K562 (cell line): ENCODE measurements around the gene ARHGAP12. TPM values are rescaled to one million over a fixed set of nuclear protein-coding genes. Genes with fewer than 3 reads are reported as not detected.

Experiments
- CBFA2T3 ChIP-seq: fragments of 450-650 bp; IDR thresholded peaks from 2 replicates; pipeline ENCODE4 v1.6.1; 2017
- JUND ChIP-seq, 2 experiments: IDR thresholded peaks; 2 replicates in 1 of 2; 3 replicates in 1 of 2; pipeline ENCODE4 v1.6.1; 2011; ENCODE audit warnings: borderline replicate concordance in 2 of 2, low read depth in 2 of 2, low read length in 2 of 2, improper control_type of control experiment in 1 of 2, missing biosample characterization in 1 of 2, missing genetic modification characterization in 1 of 2, missing genetic modification reagents in 1 of 2
- MYC ChIP-seq, 2 experiments: fragments of 250-450 bp in 1 of 2; sonication (Bioruptor Pico) in 1 of 2; IDR thresholded peaks; 2 replicates each; pipeline versions ENCODE4 v1.5.1 to v1.6.1; 2012 to 2021; ENCODE audit warnings: low read depth in 2 of 2, borderline replicate concordance in 1 of 2, improper control_type of control experiment in 1 of 2, low read length in 1 of 2, mild to moderate bottlenecking in 1 of 2, moderate library complexity in 1 of 2
- PHB ChIP-seq: fragments of 250-450 bp; sonication (Bioruptor Pico); IDR thresholded peaks from 2 replicates; pipeline ENCODE4 v1.5.0; 2021
- PHF20 ChIP-seq: fragments of 450-650 bp; IDR thresholded peaks from 2 replicates; pipeline ENCODE4 v1.6.1; 2018; ENCODE audit not compliant: partially characterized antibody
- PRMT5 ChIP-seq: sonication (generic); formaldehyde crosslinking; IDR thresholded peaks from 2 replicates; pipeline ENCODE4 v1.5.0; 2020; ENCODE audit warnings: missing genetic modification reagents
- SMARCB1 ChIP-seq: IDR thresholded peaks from 2 replicates; pipeline ENCODE4 v1.6.1; 2011; ENCODE audit warnings: improper control_type of control experiment, low read depth; ENCODE audit not compliant: insufficient read length
- SUPT5H ChIP-seq: fragments of 450-650 bp; IDR thresholded peaks from 2 replicates; pipeline ENCODE4 v1.6.1; 2016
- YY1 ChIP-seq, 3 experiments: IDR thresholded peaks; 2 replicates each; pipeline ENCODE4 v1.6.1; 2011; ENCODE audit warnings: low read length in 2 of 3, mild to moderate bottlenecking in 2 of 3, moderate library complexity in 2 of 3, borderline replicate concordance in 1 of 3, control low read depth in 1 of 3, low read depth in 1 of 3; ENCODE audit not compliant: insufficient read depth in 3 of 3, insufficient replicate concordance in 2 of 3, control insufficient read depth in 1 of 3, insufficient read length in 1 of 3; ENCODE audit errors: extremely low read depth in 1 of 3
- ZNF263 ChIP-seq: sonication (generic); formaldehyde crosslinking; IDR thresholded peaks from 2 replicates; pipeline ENCODE4 v1.8.0; 2022; ENCODE audit warnings: mild to moderate bottlenecking, missing genetic modification reagents, borderline replicate concordance
- polyA plus RNA-seq, 8 experiments: library from polyadenylated mRNA; depleted of rRNA in 4 of 8; stranded (reverse) in 5 of 8; unstranded in 3 of 8; fragments of >200 nt; fragmentation: Nextera tagmentation in 2 of 8; fragmentation: Illumina TruSeq in 1 of 8; extraction: Ambion mirVana in 2 of 8; extraction: Trizol in 1 of 8; gene quantifications; 2 replicates each; pipeline versions ENCODE4 v1.2.1 to v1.2.3, GENCODE V29; 2011 to 2014; ENCODE audit warnings: inconsistent platforms in 1 of 8, missing spikeins in 1 of 8
- total RNA-seq, 7 experiments: library from RNA; depleted of rRNA in 6 of 7; stranded (reverse); fragments of >200 nt in 6 of 7; fragmentation: Illumina TruSeq in 2 of 7; extraction: Trizol in 2 of 7; gene quantifications; 2 replicates each; pipeline versions ENCODE4 v1.2.1 to v1.2.3, GENCODE V29; 2011 to 2021; ENCODE audit warnings: low replicate concordance in 1 of 7
- TF ChIP-seq, protein P1 (sequence below): sonication (generic); formaldehyde crosslinking; IDR thresholded peaks from 2 replicates; pipeline ENCODE4 v1.8.0; 2022; ENCODE audit warnings: mild to moderate bottlenecking, missing genetic modification reagents
- TF ChIP-seq, protein P2 (sequence below): sonication (generic); formaldehyde crosslinking; IDR thresholded peaks from 2 replicates; pipeline ENCODE4 v1.8.1; 2022; ENCODE audit warnings: missing genetic modification reagents
- TF ChIP-seq, protein P3 (sequence below): fragments of 450-650 bp; formaldehyde crosslinking; IDR thresholded peaks from 2 replicates; pipeline ENCODE4 v1.4.0; 2022; ENCODE audit warnings: missing genetic modification characterization
- TF ChIP-seq, protein P4 (sequence below): IDR thresholded peaks from 2 replicates; pipeline ENCODE4 v1.6.1; 2012; ENCODE audit warnings: low read depth, low read length, improper control_type of control experiment, borderline replicate concordance
- TF ChIP-seq, protein P5 (sequence below), 2 experiments: fragments of 450-650 bp; conservative IDR thresholded peaks; 2 replicates each; pipeline ENCODE4 v1.6.1; 2017; ENCODE audit warnings: mild to moderate bottlenecking in 2 of 2, moderate library complexity in 2 of 2
- TF ChIP-seq, protein P6 (sequence below): fragments of 450-650 bp; IDR thresholded peaks from 2 replicates; pipeline ENCODE4 v1.6.1; 2016; ENCODE audit warnings: antibody characterized with exemption
- TF ChIP-seq, protein P7 (sequence below): sonication (generic); formaldehyde crosslinking; IDR thresholded peaks from 2 replicates; pipeline ENCODE4 v1.9.0; 2022; ENCODE audit warnings: mild to moderate bottlenecking, missing genetic modification reagents

ARHGAP12 gene
- total and polyA plus RNA-seq, 9 of the 15 experiments (the other 6 are each of a cell fraction or from before 2014, with no cell fraction given) = 4.4 to 18.7 (median 10.1) TPM

DNA sequence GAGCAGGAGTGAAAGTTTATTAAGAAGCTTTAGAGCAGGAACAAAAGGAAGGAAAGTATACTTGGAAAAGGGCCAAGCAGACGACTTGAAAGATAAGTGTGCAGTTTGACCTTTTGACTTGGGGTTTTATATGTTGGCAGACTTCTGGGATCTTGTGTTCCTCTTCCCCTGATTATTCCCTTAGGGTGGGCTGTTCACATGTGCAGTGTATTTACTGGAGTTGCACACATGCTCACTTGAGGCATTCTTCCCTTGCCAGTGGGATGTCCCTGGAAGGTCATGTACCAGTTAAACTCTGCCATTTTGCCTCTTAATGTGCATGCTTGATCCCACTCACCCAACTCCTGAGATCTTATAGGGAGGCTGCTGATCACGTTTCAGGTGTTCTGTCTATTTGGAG is 23.4 kb upstream of the ARHGAP12 start (continued):
- TF ChIP-seq, protein P1, sequence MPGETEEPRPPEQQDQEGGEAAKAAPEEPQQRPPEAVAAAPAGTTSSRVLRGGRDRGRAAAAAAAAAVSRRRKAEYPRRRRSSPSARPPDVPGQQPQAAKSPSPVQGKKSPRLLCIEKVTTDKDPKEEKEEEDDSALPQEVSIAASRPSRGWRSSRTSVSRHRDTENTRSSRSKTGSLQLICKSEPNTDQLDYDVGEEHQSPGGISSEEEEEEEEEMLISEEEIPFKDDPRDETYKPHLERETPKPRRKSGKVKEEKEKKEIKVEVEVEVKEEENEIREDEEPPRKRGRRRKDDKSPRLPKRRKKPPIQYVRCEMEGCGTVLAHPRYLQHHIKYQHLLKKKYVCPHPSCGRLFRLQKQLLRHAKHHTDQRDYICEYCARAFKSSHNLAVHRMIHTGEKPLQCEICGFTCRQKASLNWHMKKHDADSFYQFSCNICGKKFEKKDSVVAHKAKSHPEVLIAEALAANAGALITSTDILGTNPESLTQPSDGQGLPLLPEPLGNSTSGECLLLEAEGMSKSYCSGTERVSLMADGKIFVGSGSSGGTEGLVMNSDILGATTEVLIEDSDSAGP (CRISPR knock-in tag) = no peak
- peak; percentile 94 for TF ChIP-seq CBFA2T3
- TF ChIP-seq JUND (IDR thresholded peaks at IDR 0.05; ENCODE audit: borderline replicate concordance, low read depth, low read length) = no peak
- TF ChIP-seq JUND (tag; IDR thresholded peaks at IDR 0.05; ENCODE audit: borderline replicate concordance, low read depth, low read length) = no peak
- peak; percentile 24; the same call in 1 of the 2 replicates for TF ChIP-seq MYC (IDR thresholded peaks at IDR 0.05; ENCODE audit: low read depth, low read length)
- TF ChIP-seq MYC (CRISPR knock-in tag; IDR thresholded peaks at IDR 0.05; ENCODE audit: borderline replicate concordance, low read depth) = no peak
- TF ChIP-seq, protein P2, sequence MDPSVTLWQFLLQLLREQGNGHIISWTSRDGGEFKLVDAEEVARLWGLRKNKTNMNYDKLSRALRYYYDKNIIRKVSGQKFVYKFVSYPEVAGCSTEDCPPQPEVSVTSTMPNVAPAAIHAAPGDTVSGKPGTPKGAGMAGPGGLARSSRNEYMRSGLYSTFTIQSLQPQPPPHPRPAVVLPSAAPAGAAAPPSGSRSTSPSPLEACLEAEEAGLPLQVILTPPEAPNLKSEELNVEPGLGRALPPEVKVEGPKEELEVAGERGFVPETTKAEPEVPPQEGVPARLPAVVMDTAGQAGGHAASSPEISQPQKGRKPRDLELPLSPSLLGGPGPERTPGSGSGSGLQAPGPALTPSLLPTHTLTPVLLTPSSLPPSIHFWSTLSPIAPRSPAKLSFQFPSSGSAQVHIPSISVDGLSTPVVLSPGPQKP (CRISPR knock-in tag) = no peak
- TF ChIP-seq ZNF263 (CRISPR knock-in tag) = no peak; the same call in 1 of the 2 replicates
- TF ChIP-seq, protein P3, sequence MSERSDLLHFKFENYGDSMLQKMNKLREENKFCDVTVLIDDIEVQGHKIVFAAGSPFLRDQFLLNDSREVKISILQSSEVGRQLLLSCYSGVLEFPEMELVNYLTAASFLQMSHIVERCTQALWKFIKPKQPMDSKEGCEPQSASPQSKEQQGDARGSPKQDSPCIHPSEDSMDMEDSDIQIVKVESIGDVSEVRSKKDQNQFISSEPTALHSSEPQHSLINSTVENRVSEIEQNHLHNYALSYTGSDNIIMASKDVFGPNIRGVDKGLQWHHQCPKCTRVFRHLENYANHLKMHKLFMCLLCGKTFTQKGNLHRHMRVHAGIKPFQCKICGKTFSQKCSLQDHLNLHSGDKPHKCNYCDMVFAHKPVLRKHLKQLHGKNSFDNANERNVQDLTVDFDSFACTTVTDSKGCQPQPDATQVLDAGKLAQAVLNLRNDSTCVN (CRISPR knock-in tag) = no peak
- TF ChIP-seq SUPT5H = no peak
- TF ChIP-seq, protein P4, sequence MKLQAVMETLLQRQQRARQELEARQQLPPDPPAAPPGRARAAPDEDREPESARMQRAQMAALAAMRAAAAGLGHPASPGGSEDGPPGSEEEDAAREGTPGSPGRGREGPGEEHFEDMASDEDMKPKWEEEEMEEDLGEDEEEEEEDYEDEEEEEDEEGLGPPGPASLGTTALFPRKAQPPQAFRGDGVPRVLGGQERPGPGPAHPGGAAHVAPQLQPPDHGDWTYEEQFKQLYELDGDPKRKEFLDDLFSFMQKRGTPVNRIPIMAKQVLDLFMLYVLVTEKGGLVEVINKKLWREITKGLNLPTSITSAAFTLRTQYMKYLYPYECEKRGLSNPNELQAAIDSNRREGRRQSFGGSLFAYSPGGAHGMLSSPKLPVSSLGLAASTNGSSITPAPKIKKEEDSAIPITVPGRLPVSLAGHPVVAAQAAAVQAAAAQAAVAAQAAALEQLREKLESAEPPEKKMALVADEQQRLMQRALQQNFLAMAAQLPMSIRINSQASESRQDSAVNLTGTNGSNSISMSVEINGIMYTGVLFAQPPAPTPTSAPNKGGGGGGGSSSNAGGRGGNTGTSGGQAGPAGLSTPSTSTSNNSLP = 0 out of 2 replicates have a peak, but pooled peaks have one; percentile 55
- TF ChIP-seq, protein P5, sequence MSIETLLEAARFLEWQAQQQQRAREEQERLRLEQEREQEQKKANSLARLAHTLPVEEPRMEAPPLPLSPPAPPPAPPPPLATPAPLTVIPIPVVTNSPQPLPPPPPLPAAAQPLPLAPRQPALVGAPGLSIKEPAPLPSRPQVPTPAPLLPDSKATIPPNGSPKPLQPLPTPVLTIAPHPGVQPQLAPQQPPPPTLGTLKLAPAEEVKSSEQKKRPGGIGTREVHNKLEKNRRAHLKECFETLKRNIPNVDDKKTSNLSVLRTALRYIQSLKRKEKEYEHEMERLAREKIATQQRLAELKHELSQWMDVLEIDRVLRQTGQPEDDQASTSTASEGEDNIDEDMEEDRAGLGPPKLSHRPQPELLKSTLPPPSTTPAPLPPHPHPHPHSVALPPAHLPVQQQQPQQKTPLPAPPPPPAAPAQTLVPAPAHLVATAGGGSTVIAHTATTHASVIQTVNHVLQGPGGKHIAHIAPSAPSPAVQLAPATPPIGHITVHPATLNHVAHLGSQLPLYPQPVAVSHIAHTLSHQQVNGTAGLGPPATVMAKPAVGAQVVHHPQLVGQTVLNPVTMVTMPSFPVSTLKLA (conservative IDR thresholded peaks at IDR 0.05) = peak; percentile 23 to 68; a peak in 3 of 4 replicates
- TF ChIP-seq PHF20 = no peak
- TF ChIP-seq PRMT5 (CRISPR knock-in tag) = no peak
- no peak for TF ChIP-seq PHB
- TF ChIP-seq, protein P6, sequence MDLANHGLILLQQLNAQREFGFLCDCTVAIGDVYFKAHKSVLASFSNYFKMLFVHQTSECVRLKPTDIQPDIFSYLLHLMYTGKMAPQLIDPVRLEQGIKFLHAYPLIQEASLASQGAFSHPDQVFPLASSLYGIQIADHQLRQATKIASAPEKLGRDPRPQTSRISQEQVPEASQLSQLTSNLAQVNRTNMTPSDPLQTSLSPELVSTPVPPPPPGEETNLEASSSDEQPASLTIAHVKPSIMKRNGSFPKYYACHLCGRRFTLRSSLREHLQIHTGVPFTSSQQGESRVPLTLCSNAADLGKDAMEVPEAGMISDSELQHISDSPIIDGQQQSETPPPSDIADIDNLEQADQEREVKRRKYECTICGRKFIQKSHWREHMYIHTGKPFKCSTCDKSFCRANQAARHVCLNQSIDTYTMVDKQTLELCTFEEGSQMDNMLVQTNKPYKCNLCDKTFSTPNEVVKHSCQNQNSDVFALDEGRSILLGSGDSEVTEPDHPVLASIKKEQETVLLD = peak; percentile 63; the same call in 1 of the 2 replicates
- TF ChIP-seq YY1 (IDR thresholded peaks at IDR 0.05; ENCODE audit: borderline replicate concordance in 1 of 3, control insufficient read depth in 1 of 3, extremely low read depth in 1 of 3, insufficient read depth in 3 of 3, insufficient read length in 1 of 3, insufficient replicate concordance in 2 of 3, low read depth in 1 of 3, low read length in 2 of 3) = no peak
- TF ChIP-seq SMARCB1 = no peak
- TF ChIP-seq, protein P7, sequence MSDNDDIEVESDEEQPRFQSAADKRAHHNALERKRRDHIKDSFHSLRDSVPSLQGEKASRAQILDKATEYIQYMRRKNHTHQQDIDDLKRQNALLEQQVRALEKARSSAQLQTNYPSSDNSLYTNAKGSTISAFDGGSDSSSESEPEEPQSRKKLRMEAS = no peak
